Vagina (tissue), 2 donors: ENCODE results near the gene ABCD2. TPM values are rescaled to one million over a fixed set of nuclear protein-coding genes. Genes with fewer than 3 reads are reported as not detected.

Experiments
- DNase-seq, 2 donors: peaks; one replicate each; pipeline ENCODE4 v3.0.0-alpha.2; 2017; ENCODE audit errors: extremely low spot score in 2 of 2
- H3K27ac ChIP-seq: fragments of 200-600 bp; sonication (generic); one replicate; pipeline ENCODE4 v1.5.1; 2019
- H3K27me3 ChIP-seq: fragments of 200-600 bp; sonication (generic); one replicate; pipeline ENCODE4 v1.5.1; 2019
- H3K36me3 ChIP-seq, 2 donors: fragments of 200-600 bp; sonication (generic); one replicate each; pipeline ENCODE4 v1.5.1; 2017 to 2019
- H3K4me1 ChIP-seq: fragments of 200-600 bp; sonication (generic); one replicate; pipeline ENCODE4 v1.5.1; 2019
- H3K4me3 ChIP-seq, 2 donors: fragments of 200-600 bp; sonication (generic); 1 replicate in 1 of 2; 2 replicates in 1 of 2; pipeline ENCODE4 v1.5.1; 2016 to 2019
- H3K9me3 ChIP-seq: fragments of 200-600 bp; sonication (generic); one replicate; pipeline ENCODE4 v1.5.1; 2019
- CTCF ChIP-seq, 3 experiments: fragments of 450-650 bp in 2 of 3; fragments of 200-600 bp in 1 of 3; sonication (generic) in 1 of 3; IDR thresholded peaks; one replicate each; pipeline ENCODE4 v1.5.1; 2017 to 2019; ENCODE audit warnings: antibody characterized with exemption in 3 of 3, mild to moderate bottlenecking in 2 of 3, moderate library complexity in 2 of 3
- POLR2A ChIP-seq, 2 donors: fragments of 450-650 bp; IDR thresholded peaks; one replicate each; pipeline ENCODE4 v1.6.1; 2017; ENCODE audit warnings: antibody characterized with exemption in 2 of 2, mild to moderate bottlenecking in 2 of 2, moderate library complexity in 2 of 2
- POLR2AphosphoS5 ChIP-seq, 2 donors: sonication (generic); formaldehyde crosslinking; IDR thresholded peaks; one replicate each; pipeline ENCODE4 v1.9.0; 2017; ENCODE audit warnings: antibody characterized with exemption in 2 of 2, mild to moderate bottlenecking in 2 of 2, low read depth in 1 of 2; ENCODE audit not compliant: insufficient read depth in 1 of 2
- intact Hi-C: fragments of 100-400 bp; cut with DNase I; formaldehyde crosslinking; loops from one replicate; pipeline ENCODE4 v1.15.1; 2023
- total RNA-seq: library from RNA; depleted of rRNA; stranded (reverse); fragments of >200 nt; gene quantifications from one replicate; pipeline ENCODE4 v1.2.3, GENCODE V29; 2016

The ABCD2 gene
- total RNA-seq, 1 donor from 2014 or later, result 1.5 TPM

DNA sequence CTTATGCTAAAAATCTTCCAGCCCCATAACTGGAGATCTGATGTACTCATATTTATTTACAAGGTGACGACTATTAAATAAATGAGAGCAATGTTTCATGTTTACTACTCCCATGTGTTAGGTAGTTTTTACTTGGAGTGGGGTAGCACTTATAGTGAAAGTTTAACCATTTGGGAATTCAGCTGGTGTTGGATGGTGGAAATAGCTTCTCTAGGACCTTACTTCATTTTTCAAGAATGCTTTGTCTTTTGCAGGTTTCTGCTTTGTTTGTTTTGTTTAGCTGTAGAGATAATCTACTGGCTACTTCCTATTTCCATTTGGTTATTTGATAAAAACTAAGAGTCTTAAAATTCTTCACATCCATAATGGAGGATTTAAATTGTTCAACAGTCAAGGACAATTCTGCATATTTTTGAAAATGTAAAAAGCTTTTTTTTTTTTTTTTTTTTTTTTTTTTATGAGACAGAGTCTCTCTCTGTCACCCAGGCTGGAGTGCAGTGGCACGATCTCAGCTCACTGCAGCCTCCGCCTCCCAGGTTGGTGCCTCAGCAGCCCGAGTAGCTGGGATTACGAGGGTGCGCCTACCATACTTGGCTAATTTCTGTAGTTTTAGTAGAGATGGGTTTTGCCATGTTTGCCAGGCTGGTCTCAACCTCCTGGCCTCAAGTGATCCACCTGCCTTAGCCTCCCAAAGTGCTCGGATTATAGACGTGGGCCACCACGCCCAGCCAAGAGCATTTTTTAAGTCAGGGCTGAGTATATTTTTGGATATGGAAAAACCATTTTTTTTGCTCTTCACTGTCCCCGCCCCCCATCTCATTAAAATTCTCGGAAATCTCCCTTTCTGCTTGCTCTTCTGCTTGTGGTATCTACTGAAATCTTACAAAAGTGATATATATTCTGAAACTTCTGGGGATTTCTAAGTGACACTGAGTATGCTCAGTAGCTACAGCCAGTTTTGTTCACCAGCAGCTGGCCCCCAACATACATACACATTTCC is 1.4 kb upstream of the ABCD2 start:
- Histone ChIP-seq H3K4me3 (peak overlapping the region; percentile 45 to 55), H3K36me3 (no peaks in the 10 kb centered on the region), H3K27ac (peak overlapping the region; percentile 88), H3K27me3 (no peaks in the 10 kb centered on the region), H3K4me1 (peaks cover 12% of the 10 kb centered on the region), H3K9me3 (no peaks in the 10 kb centered on the region)
- intact Hi-C loops, result no loop called here
- TF ChIP-seq POLR2A (IDR thresholded peaks at IDR 0.05) (no peak), POLR2AphosphoS5 (IDR thresholded peaks at IDR 0.05; ENCODE audit: insufficient read depth in 1 of 2, low read depth in 1 of 2) (no peak), CTCF (IDR thresholded peaks at IDR 0.05) (no peak)
- DNase-seq, result no peak

- no peaks in the 10 kb centered on the region for H3K9me3 ChIP-seq
- H3K27ac ChIP-seq, result peak overlapping the region; percentile 88
- intact Hi-C loops, result no loop called here
- no peaks in the 10 kb centered on the region for H3K27me3 ChIP-seq
- TF ChIP-seq POLR2AphosphoS5 (IDR thresholded peaks at IDR 0.05; ENCODE audit: insufficient read depth in 1 of 2, low read depth in 1 of 2) (no peak), POLR2A (IDR thresholded peaks at IDR 0.05) (no peak), CTCF (IDR thresholded peaks at IDR 0.05) (no peak)
- DNase-seq, result no peak
- peak overlapping the region; percentile 45 to 55 for H3K4me3 ChIP-seq
- peaks cover 12% of the 10 kb centered on the region for H3K4me1 ChIP-seq
- H3K36me3 ChIP-seq, result no peaks in the 10 kb centered on the region
Observed at GRCh38 chr12:39619316-39619659, 315 bp downstream of the ABCD2 start.

- intact Hi-C loops, result no loop called here
- TF ChIP-seq POLR2A (IDR thresholded peaks at IDR 0.05) (no peak), POLR2AphosphoS5 (IDR thresholded peaks at IDR 0.05; ENCODE audit: insufficient read depth in 1 of 2, low read depth in 1 of 2) (no peak), CTCF (IDR thresholded peaks at IDR 0.05) (no peak)
Observed at GRCh38 chr12:39618701-39619100, 902 bp downstream of the ABCD2 start.

GRCh38 chr12:39617887-39618286 is 1.7 kb downstream of the ABCD2 start:
- intact Hi-C loops, result no loop called here
- Histone ChIP-seq H3K4me1 (peaks cover 12% of the 10 kb centered on the region), H3K9me3 (no peaks in the 10 kb centered on the region), H3K27me3 (no peaks in the 10 kb centered on the region), H3K27ac (peak overlapping the region; percentile 88), H3K36me3 (no peaks in the 10 kb centered on the region), H3K4me3 (peak overlapping the region; percentile 45 to 55)
- no peak for TF ChIP-seq POLR2AphosphoS5 (IDR thresholded peaks at IDR 0.05; ENCODE audit: insufficient read depth in 1 of 2, low read depth in 1 of 2)
- TF ChIP-seq CTCF (IDR thresholded peaks at IDR 0.05), result no peak
- no peak for TF ChIP-seq POLR2A (IDR thresholded peaks at IDR 0.05)
- no peak for DNase-seq

More at GRCh38 chr12:39618701-39619100, 902 bp downstream of the ABCD2 start:
- Histone ChIP-seq H3K27me3 (no peaks in the 10 kb centered on the region), H3K27ac (peak overlapping the region; percentile 88), H3K4me3 (peak overlapping the region; percentile 45 to 55), H3K9me3 (no peaks in the 10 kb centered on the region), H3K4me1 (peaks cover 12% of the 10 kb centered on the region), H3K36me3 (no peaks in the 10 kb centered on the region)
- no peak for DNase-seq

GRCh38 chr12:39616666-39617065 is 2.9 kb downstream of the ABCD2 start:
- peaks cover 12% of the 10 kb centered on the region for H3K4me1 ChIP-seq
- H3K4me3 ChIP-seq, result peak overlapping the region; percentile 24 to 45
- H3K27ac ChIP-seq, result peak overlapping the region; percentile 41
- intact Hi-C loops, result no loop called here
- TF ChIP-seq CTCF (IDR thresholded peaks at IDR 0.05), result no peak
- no peak for TF ChIP-seq POLR2AphosphoS5 (IDR thresholded peaks at IDR 0.05; ENCODE audit: insufficient read depth in 1 of 2, low read depth in 1 of 2)
- TF ChIP-seq POLR2A (IDR thresholded peaks at IDR 0.05), result no peak
- H3K36me3 ChIP-seq, result no peaks in the 10 kb centered on the region
- no peaks in the 10 kb centered on the region for H3K27me3 ChIP-seq
- DNase-seq, result no peak
- no peaks in the 10 kb centered on the region for H3K9me3 ChIP-seq
